ENCODE results near the gene STAT2. TPM values are rescaled to one million over a fixed set of nuclear protein-coding genes. Genes with fewer than 3 reads are reported as not detected.

The STAT2 gene
- total and polyA plus RNA-seq, 9 of the 15 experiments (the other 6 are each of a cell fraction or from before 2014, with no cell fraction given): 15.5 to 46.9 (median 40.1) TPM

GRCh38 chr12:56377310-56377988, 17.5 kb upstream of the STAT2 start (continued):
- no peak for TF ChIP-seq ZNF280B (CRISPR knock-in tag; IDR thresholded peaks at IDR 0.05)
- TF ChIP-seq RUNX1 (IDR thresholded peaks at IDR 0.05; ENCODE audit: low read depth): no peak
- TF ChIP-seq RERE (CRISPR knock-in tag; IDR thresholded peaks at IDR 0.05; ENCODE audit: borderline replicate concordance): no peak
- TF ChIP-seq CC2D1A (IDR thresholded peaks at IDR 0.05): peak; percentile 92
- no peak for TF ChIP-seq CHD2 (IDR thresholded peaks at IDR 0.05; ENCODE audit: low read depth, low read length)
- no peak for TF ChIP-seq FOXP4 (CRISPR knock-in tag; IDR thresholded peaks at IDR 0.05; ENCODE audit: borderline replicate concordance)
- TF ChIP-seq UBTF (IDR thresholded peaks at IDR 0.05; ENCODE audit: borderline replicate concordance in 1 of 2, low read depth in 2 of 2, low read length in 2 of 2): no peak
- no peak for TF ChIP-seq RBFOX2 (IDR thresholded peaks at IDR 0.05; ENCODE audit: low read depth, low read length)
- no peak for TF ChIP-seq POLR2H (tag; IDR thresholded peaks at IDR 0.05; ENCODE audit: low read depth)
- TF ChIP-seq MTA2 (IDR thresholded peaks at IDR 0.05; ENCODE audit: low read depth): peak; percentile 60
- TF ChIP-seq WHSC1 (IDR thresholded peaks at IDR 0.05; ENCODE audit: low read length): no peak
- TF ChIP-seq PYGO2 (tag; IDR thresholded peaks at IDR 0.05): no peak
- no peak for TF ChIP-seq ZNF76 (CRISPR knock-in tag; IDR thresholded peaks at IDR 0.05; ENCODE audit: borderline replicate concordance)
- no peak for TF ChIP-seq TFAP4 (CRISPR knock-in tag; IDR thresholded peaks at IDR 0.05; ENCODE audit: borderline replicate concordance)
- no peak for TF ChIP-seq TCF7 (IDR thresholded peaks at IDR 0.05; ENCODE audit: borderline replicate concordance)

Data from K562 (cell line).